Right lobe of liver (tissue), 6 donors: ENCODE measurements around the gene PREX1. TPM values are rescaled to one million over a fixed set of nuclear protein-coding genes. Genes with fewer than 3 reads are reported as not detected.

Source experiments
- ATAC-seq, 4 donors: fragments of 200-7000 bp; cut with Tn5 transposase; one replicate each; pipeline ENCODE4 v1.9.1; 2020; ENCODE audit warnings: mild to moderate bottlenecking in 4 of 4, moderate library complexity in 4 of 4
- DNase-seq, 3 donors: peaks; one replicate each; pipeline ENCODE4 v3.0.0-alpha.2; 2020
- H3K27ac ChIP-seq, 3 donors: fragments of 200-600 bp; one replicate each; pipeline ENCODE4 v1.8.0; 2022
- H3K27me3 ChIP-seq, 2 donors: fragments of 200-600 bp; one replicate each; pipeline ENCODE4 v1.8.0; 2022
- H3K36me3 ChIP-seq, 4 donors: fragments of 200-600 bp; sonication (generic) in 1 of 4; one replicate each; pipeline versions ENCODE4 v1.5.1 to v1.8.0; 2017 to 2022; ENCODE audit warnings: control low read depth in 1 of 4
- H3K4me1 ChIP-seq, 4 donors: fragments of 200-600 bp; sonication (generic) in 1 of 4; one replicate each; pipeline versions ENCODE4 v1.5.1 to v1.8.0; 2017 to 2022; ENCODE audit warnings: control low read depth in 1 of 4
- H3K4me3 ChIP-seq, 3 donors: fragments of 200-600 bp; one replicate each; pipeline ENCODE4 v1.8.0; 2022
- H3K9me3 ChIP-seq, 4 donors: fragments of 200-600 bp; sonication (generic) in 1 of 4; one replicate each; pipeline versions ENCODE4 v1.5.1 to v1.8.0; 2017 to 2022; ENCODE audit warnings: control low read depth in 1 of 4
- CTCF ChIP-seq, 4 donors: fragments of 200-600 bp in 3 of 4; fragments of 450-650 bp in 1 of 4; IDR thresholded peaks; one replicate each; pipeline versions ENCODE4 v1.5.1 to v1.8.0; 2016 to 2022; ENCODE audit warnings: antibody characterized with exemption in 4 of 4, mild to moderate bottlenecking in 2 of 4
- POLR2A ChIP-seq: fragments of 450-650 bp; IDR thresholded peaks from one replicate; pipeline ENCODE4 v1.6.1; 2017; ENCODE audit warnings: antibody characterized with exemption, mild to moderate bottlenecking
- WGBS: methylation state at CpG from one replicate; pipeline ENCODE4 v1.1.6; 2018; ENCODE audit warnings: low coverage, low lambda C conversion rate; ENCODE audit not compliant: insufficient coverage; ENCODE audit errors: missing lambda C conversion rate; 5-methylcytosine and 5-hydroxymethylcytosine counted together
- intact Hi-C, 2 donors: fragments of 100-400 bp; cut with DNase I; formaldehyde crosslinking; loops; one replicate each; pipeline versions ENCODE4 v1.11.2 to v1.14.1; 2022
- total RNA-seq, 6 experiments: library from RNA; depleted of rRNA in 2 of 6; stranded (reverse); fragments of >200 nt in 2 of 6; fragmentation: NEBNext Ultra II Directional in 3 of 6; extraction: Animal tissue kit (Norgen Biotek cat#: 25700) in 3 of 6; gene quantifications; one replicate each; pipeline versions ENCODE4 v1.1.0 to v1.2.4, GENCODE V29; 2016 to 2023
- donor health status: DM: no; HTN: yes; CAD: no.
- donor health status: DM: no; HTN: no; CAD: no.
- donor health status: DM: no; HTN: no; CAD: no.
- donor health status: DM: no; HTN: yes; CAD: no.
- donor health status: DM: no; HTN: yes; CAD: no.

The PREX1 gene
- total RNA-seq, 6 experiments from 2014 or later: 4.4 to 11.1 (median 8.7) TPM

- H3K9me3 ChIP-seq: no peaks in the 10 kb centered on the region
- intact Hi-C loops: no loop called here
- H3K36me3 ChIP-seq: no peaks in the 10 kb centered on the region
- TF ChIP-seq CTCF (IDR thresholded peaks at IDR 0.05): no peak
- no peak for TF ChIP-seq POLR2A
- H3K4me3 ChIP-seq: no peak overlapping the region
- no peak overlapping the region for H3K27ac ChIP-seq
- no peaks in the 10 kb centered on the region for H3K27me3 ChIP-seq
- 74% methylated on average over 9 of the region's 16 CpGs for WGBS
- no peak for DNase-seq
- ATAC-seq: peak in 3 of 4 donors; percentile 46 to 56 (median 54)
- no peaks in the 10 kb centered on the region for H3K4me1 ChIP-seq
Observed at GRCh38 chr20:48804300-48804980, 23.4 kb downstream of the PREX1 start.

- intact Hi-C loops: no loop called here
- Histone ChIP-seq H3K9me3 (no peaks in the 10 kb centered on the region), H3K27me3 (no peaks in the 10 kb centered on the region), H3K4me1 (no peaks in the 10 kb centered on the region), H3K4me3 (no peak overlapping the region), H3K27ac (no peak overlapping the region), H3K36me3 (no peaks in the 10 kb centered on the region)
- ATAC-seq (no peak), DNase-seq (no peak)
- 93% methylated on average over 9 of the region's 10 CpGs for WGBS
- TF ChIP-seq CTCF (IDR thresholded peaks at IDR 0.05) (no peak), POLR2A (no peak)
Observed at GRCh38 chr20:48803176-48804053, 24.4 kb downstream of the PREX1 start.

- WGBS: 100% methylated on average over 2 of the region's 7 CpGs
- intact Hi-C loops: no loop called here
- ATAC-seq: no peak
Observed at GRCh38 chr20:48802647-48803046, 25.2 kb downstream of the PREX1 start.

GRCh38 chr20:48802216-48802615, 25.6 kb downstream of the PREX1 start:
- no peak for TF ChIP-seq CTCF (IDR thresholded peaks at IDR 0.05)
- TF ChIP-seq POLR2A: no peak
- no peaks in the 10 kb centered on the region for H3K36me3 ChIP-seq
- no peak overlapping the region for H3K4me3 ChIP-seq
- intact Hi-C loops: no loop called here
- H3K27me3 ChIP-seq: no peaks in the 10 kb centered on the region
- H3K9me3 ChIP-seq: no peaks in the 10 kb centered on the region
- ATAC-seq (no peak), DNase-seq (no peak)
- WGBS: 78% methylated on average over 2 of the region's 2 CpGs
- no peaks in the 10 kb centered on the region for H3K4me1 ChIP-seq
- H3K27ac ChIP-seq: no peak overlapping the region

More at GRCh38 chr20:48802647-48803046, 25.2 kb downstream of the PREX1 start:
- H3K4me1 ChIP-seq: no peaks in the 10 kb centered on the region
- H3K9me3 ChIP-seq: no peaks in the 10 kb centered on the region
- no peaks in the 10 kb centered on the region for H3K27me3 ChIP-seq
- no peak for DNase-seq
- TF ChIP-seq CTCF (IDR thresholded peaks at IDR 0.05): no peak
- H3K4me3 ChIP-seq: no peak overlapping the region
- no peak overlapping the region for H3K27ac ChIP-seq
- H3K36me3 ChIP-seq: no peaks in the 10 kb centered on the region
